HG02610 (cell line): ENCODE measurements around the gene SLC9A4.
A peak's percentile ranks its signal among the peaks of the same experiment; 100 is the strongest.

Experiments used
- ATAC-seq: cut with Tn5 transposase; IDR thresholded peaks from one replicate; pipeline ENCODE4 v1.9.1; 2021; ENCODE audit warnings: mild to moderate bottlenecking, moderate library complexity; ENCODE audit not compliant: unreplicated experiment

The SLC9A4 gene

DNA sequence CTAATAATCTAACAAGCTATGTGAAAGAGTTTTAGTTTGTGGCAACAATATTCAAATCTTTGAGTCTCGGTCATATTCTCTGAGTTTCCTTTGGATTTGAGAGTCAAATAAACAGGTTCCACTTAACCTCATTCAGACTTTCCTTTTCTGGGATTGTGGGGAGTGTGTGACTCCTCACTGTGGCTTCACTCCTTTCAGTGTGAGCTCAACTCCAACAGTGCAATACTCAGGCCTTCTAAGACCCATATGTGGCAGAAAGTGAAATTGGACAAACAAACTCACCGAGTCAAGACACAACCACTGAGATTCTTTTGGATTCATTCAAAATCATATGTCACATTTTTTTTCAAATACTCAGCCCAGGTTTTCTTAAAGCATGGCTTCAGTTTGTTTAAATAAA is 25.4 kb downstream of the SLC9A4 start:
- ATAC-seq = no peak

DNA sequence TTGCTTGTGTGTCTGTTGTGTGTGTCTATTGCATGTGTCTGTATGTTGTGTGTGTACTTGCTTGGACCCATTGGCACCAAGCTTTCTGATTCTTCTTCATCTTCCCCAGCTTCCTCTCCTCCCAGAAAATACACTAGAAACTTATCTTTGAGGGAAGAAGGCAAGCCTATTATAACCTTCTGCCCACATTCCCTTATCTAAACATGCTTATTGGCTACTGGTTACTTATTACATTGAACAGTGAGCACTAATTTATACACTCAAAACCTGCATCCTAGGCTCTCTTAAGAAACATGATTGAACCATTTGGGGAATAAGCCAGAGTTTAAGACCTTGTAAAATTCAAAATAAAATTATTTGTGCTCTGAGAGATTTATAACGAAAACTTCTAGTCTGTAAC is 26.5 kb downstream of the SLC9A4 start:
- ATAC-seq = no peak

DNA sequence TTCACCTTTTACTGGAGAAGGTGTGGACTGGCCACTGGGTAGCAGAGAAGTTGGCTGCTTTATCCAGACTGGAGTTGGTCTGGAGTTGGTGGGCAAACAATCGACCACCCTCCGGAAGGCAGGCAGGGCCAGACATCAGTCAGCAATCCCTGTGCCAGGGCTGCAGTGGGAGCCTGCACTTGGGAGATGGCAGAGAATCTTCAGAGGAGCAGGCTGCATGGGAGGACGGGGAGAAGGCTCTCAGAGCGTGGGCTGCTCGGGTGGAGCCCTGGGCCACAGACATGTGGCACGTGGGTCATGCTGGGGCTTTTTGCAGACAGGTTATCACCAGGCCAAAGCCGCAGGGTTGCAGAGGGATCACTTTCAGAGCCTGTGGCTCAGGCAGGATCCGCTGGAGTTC is 29.6 kb downstream of the SLC9A4 start:
- ATAC-seq = no peak

DNA sequence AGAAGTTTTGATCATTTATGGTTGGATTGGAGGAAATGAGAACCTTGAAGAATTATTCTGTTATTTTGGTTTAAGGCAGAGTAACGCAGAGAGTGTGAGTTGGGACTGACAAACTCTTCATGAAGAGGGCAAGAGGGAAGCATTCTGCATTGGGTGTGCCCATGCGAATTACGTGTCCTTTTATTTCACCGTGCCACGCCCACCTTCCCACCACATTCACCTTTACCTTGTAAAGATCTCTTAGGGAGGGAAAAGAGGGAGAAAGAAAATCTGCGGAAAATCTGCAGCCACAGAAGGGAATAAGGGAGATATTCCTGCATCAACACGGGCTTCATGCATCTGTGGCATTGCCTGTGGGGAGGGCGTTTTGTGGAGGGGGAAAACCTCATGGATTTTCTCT is 31.8 kb downstream of the SLC9A4 start:
- ATAC-seq = no peak

DNA sequence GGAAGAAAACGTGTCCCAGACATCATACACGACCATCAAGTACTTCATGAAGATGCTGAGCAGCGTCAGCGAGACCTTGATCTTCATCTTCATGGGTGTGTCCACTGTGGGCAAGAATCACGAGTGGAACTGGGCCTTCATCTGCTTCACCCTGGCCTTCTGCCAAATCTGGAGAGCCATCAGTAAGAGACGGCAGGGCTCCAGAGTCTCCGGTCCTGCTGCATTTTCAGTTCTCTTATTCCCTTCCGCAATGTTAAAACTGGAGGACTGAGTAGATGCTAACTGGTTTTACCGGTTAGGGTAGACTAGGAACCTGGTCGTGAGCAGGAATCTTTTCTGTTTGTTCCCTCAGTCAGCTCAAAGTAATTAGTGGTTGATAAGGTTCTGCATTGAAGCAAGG is 32.3 kb downstream of the SLC9A4 start:
- ATAC-seq = no peak

DNA sequence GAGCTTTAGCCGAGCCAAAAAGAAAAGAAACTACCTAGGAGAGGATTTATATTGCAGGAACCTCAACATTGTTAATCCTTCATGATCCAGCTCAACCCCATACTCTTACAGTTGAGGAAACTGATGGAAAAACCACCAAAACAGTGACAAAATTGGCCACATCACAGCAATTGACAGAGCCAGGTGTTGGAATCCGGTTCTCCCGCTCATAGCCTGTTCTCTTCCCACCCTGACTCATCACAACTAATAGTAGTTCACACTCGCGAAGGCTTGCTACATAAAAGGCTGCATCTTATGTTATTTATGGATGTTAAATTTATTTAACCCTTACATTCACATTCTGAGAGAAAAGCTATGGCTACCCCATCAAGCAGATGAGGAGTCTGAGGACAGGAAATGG is 33.7 kb downstream of the SLC9A4 start:
- ATAC-seq = no peak

DNA sequence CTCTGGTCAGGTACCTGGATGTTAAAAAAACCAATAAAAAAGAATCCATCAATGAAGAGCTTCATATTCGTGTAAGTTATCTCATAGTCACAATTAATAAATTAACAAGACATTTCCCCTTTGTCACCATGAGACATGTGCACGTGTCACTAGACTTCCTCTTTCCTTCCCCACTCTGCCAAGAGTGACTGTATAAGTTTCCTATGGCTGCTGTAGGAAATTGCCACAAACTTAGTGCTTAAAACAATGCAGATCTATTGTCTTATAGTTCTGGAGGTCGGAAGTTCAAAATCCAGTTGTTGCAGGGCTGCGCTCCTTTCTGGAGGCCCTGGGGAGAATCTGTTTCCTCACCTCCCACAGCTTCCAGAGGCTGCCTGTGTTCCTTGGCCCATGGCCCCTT is 35.8 kb downstream of the SLC9A4 start:
- ATAC-seq = no peak

DNA sequence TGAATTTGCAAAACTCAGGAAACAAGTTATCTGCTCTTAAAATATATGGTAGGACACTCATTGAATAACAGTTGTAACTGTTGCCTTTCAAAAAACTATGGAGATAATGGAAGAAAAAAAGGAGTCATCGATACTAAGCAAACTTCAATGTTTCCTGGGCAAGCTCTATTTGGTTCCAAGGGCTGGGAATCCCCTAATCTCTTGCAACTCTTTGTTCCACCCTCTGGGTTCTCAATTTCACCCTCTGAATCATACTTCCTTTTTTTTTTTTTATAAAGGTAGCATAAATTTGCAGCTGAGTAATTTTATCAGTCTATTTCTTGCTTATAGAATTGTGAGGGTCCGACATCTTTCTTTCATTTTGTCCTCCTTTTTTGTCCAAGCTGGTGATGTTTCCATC is 36.7 kb downstream of the SLC9A4 start:
- peak; percentile 58 for ATAC-seq

DNA sequence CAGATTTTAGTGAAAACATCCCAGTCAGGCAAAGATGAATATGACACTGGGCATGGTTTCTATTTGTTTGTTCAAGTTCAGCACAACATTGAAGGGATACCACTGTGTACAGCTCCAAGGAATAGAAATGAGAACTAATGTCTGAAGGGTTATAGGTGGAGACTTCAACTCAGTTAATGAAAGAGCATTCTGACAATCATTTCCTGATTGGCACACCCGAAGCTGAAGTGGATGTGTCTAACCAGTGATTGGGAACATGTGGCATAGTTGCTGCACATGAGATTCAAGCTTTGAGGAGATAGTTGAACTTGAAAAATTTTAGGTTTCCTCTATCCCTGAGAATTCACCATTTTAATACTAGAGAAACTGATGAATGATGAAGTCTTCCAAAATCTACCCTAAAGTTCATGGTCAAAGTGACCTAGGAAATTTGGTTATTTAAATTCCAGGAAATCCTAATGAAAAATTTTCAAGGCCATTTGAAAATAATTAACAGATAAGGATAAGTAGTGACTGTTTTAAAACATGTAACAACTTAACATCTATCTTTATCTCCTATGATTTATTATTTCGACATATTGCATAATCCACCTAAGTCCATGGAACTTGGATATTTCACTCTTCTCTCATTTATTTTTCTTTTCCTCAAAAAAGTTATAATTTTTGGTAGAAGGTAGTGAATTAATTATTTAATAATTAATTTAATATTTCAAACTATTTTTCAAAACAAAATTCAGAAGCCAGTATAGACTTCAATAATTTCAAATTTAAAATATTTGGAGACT is 38.0 kb downstream of the SLC9A4 start:
- no peak for ATAC-seq

DNA sequence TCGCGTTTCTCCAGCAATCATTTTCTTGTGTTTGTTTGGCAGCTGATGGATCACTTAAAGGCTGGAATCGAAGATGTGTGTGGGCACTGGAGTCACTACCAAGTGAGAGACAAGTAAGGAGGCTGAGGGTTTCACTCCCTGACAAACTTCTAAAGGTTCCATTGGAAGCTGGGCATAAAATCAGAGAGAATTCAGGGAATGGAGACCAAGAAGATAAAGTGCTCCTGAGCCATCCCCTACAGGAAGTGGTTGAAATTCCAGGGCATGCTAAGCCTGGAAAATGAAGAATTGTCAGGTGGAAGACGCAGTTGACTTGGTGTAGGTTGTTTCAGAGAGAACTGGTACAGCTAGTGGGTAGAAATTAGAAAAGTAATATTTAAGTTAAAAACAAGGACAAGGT is 39.1 kb downstream of the SLC9A4 start:
- no peak for ATAC-seq

DNA sequence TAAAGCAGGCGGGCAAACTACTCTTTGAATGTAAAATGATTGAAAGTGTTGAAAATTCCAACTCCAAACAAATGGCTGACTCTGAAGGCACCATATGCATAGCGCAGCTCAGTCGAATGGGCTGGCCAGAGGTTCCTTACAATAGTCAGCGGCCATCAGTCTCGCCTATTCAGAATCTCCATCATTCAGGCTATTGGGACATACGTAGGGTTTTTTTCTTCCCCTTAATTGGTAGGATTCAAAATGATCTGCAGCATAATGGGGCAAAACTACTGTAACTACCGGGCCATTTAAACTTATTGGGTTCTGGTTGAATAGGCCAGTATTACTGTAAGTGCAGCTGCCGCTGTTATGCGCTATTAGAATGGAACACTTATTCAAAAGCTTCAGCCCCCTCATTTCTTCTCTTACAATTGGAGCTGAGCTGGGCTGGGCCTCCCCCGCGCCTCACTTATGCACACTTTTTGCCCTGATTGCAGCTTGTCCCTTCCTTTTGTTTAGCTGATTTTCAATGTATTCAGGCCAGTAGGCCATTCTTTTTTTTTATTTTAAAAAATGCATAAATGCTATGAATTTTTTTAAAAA is 40.4 kb downstream of the SLC9A4 start:
- ATAC-seq = no peak

DNA sequence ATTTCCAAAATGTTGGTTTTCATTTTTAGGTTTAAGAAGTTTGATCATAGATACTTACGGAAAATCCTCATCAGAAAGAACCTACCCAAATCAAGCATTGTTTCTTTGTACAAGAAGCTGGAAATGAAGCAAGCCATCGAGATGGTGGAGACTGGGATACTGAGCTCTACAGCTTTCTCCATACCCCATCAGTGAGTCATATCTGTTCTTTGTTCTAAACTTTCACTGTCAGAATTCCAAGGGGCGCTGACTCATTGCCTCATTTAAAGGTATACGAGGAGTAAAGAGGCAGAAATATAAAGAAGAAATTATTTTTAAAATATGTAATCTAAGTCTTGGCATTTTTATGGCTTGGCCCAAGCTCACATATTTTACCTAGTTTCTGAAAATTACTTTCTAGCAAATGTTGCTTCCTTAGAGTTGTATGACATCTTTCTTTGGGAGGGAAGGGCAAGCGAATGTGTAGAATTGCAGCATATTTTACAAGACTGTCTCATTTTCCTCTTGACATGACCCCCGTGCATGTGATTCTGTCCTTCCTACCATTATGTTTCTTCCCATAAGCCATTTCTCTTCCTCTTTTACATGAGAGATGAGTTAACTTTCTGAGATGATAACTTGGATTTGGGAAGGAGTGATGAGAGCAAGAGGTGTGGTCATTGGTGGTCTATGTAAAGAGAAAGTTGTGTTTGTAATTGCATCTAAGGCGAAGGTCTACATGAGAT is 41.2 kb downstream of the SLC9A4 start:
- ATAC-seq = no peak

DNA sequence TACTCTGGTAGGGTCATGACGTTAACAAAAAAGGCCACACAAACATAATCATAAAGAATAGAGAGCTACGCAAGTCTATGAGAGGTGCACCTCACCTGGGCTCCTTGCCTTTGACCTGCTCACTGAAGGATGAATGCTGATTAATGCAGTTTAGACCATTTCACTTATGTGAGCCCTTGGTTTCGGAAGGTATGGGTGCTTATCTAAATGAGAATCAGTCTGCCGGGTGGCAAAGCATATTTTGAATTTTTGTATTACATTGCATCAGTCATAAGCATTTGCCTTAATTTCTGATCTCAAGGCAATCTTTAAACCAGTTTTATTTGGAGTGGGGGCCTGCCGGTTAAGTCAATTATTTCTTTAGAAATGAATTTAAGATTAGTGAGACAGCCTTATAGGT is 42.8 kb downstream of the SLC9A4 start:
- ATAC-seq = no peak

DNA sequence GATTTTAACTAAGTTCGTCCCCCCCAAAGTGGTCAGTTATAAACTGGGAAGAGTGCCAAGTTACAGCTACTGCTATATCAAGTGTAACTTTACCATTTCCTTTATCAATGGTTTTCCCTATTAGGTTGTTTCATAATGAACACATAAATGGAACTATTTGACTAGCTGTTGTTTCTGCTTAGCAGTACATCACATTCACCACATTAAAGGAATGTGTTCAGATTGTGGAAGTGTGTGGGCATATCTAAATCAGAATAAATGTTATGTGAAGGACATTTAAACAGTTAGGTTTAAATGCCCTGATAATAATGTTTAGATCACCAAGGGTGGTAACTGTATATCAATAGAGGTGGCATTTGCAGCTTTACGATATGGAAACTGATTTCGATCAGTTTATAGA is 45.1 kb downstream of the SLC9A4 start:
- no peak for ATAC-seq

DNA sequence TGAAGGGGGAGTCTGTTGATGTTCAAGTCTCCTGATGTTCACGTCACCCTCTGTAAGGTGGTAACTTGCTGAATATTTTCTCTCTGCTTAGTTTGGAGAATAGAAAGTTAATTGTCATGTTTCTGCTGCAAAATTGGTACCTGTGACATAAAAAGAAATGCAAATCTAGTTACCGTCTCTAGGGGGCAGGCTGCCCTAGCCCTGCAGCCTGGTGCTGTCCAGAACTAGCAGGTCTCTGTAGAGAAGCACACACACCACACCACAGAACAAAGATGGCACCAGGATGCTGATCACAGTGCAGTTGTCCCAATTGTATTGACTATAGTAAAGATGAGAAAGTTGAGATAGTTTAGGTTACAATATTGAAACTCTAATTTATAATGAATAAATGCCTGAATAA is 47.0 kb downstream of the SLC9A4 start:
- ATAC-seq = peak; percentile 60

DNA sequence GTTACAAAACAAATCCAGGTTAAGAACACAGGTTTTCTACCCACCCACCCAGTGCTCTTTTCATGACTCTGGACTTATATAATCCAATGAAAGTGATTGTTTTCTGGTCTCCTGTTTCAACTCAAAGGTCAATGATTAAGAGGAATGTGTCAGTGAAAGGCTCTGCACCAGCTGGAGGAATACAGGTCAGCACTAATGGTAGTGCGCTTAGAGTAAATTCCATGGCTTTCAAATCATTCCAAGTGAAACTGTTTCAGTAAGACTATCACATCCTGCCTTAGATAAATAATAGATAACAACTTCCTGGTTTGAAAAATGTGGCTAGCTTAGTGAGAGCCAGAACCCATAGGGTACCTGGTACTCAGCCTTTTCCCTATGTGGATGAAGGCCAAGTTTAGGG is 47.8 kb downstream of the SLC9A4 start:
- ATAC-seq = no peak

DNA sequence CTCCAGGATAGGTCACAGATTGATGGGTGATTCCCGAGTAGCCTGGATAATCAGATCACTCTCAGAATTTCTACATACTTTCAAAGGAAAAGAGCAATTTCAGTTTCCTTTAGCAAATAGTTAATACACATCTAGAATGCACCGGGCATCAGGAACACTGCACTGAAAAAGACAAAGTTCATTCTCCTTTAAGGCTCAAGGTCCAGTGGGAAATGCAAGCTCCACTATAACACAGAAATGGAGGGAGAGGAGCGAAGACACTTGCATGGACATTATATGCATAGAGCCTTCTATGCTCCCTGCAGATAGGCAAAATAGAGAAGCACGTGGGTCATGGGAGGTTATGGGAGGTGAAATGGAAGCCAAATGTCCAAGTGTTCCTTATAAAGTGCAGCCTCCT is 49.1 kb downstream of the SLC9A4 start:
- no peak for ATAC-seq

DNA sequence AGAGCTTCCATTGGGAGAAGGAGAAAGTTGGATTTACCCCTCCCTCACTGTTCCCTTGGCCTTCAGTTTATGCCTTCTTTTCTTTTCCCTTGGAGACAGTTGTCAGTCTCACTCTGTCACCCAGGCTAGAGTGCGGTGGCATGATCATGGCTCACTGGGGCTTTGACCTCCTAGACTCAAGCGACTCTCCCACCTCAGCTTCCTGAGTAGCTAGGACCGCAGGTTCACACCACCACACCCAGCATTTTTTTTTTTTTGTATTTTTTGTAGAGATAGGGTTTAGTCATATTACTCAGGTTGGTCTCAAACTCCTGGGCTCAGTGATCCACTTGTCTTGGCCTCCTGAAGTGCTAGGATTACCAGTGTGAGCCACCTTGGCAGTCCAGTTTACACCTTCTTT is 49.9 kb downstream of the SLC9A4 start:
- ATAC-seq = no peak

DNA sequence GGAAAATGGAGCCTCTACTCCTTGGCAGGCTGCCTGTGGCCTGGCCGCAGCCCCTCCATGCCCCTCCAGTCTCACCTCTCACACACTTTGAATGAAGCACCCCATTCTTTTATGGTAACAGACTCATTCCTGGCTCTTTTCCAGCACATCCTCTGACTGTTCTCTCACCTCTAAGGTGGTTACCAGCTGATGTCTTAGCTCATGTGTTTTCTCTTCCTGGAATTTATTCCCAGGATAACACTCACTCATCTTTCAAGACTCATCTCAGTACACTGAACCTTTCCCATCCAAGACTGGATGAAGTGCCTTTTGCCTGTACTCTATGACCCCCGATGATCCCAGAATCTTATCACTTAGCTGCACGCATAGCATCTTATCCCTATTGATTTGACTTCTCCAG is 50.6 kb downstream of the SLC9A4 start:
- no peak for ATAC-seq

DNA sequence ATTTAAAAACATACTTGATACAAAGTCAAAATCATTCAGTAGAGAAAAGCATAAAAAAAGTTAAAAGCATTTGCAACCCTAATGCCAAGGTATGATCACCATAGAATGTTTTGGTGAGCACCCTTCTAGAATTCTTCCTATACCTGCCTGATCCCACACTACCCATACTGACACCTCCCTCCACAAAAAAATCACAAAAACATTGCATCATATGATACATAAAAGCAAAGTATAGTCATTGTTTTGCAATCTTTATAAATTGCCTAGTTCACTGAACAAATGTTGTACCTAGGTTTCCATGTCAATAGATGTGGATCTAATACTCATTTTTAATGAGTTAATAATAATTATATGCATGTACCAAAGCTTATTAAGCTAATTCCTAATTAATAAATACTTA is 54.1 kb downstream of the SLC9A4 start:
- ATAC-seq = no peak

DNA sequence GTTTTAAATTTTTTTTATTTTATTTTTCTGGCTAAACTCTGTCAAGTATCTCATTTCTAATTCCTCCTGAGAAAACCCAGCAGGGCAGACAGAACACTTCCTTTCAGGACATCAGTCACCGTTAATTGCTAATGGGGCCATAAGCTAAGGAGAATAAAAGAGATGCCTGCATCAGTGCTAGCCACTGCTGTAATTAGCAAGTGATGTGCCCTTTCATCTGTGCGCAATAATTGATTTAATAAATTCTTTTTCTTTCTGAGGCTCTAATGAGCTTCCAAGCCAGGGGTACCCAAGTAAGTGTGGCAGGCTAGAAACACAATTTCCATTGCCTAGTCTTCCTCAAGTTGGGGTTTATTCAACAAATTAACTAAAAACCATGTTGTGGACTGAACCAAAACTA is 65.5 kb downstream of the SLC9A4 start:
- no peak for ATAC-seq

DNA sequence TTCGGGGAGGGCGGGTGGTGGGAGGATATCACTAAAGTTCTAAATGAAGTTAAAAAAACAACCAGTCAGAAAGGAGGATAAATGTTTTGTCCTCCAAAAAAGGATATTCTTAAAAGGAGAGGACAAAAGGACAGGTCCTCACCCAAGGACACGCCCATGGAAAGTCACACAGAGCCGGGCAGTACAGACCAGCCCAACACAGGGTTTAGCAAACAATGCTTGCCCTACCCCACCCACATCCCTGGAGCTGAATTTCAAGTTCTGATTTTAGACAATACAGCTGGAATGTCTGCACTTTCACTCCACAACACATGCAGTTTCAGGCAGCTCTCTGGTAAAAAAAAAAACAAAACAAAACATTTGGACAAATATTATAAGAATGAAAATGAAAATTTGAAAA is 67.9 kb downstream of the SLC9A4 start:
- no peak for ATAC-seq
